CD4-positive, alpha-beta T cell (primary cell): ENCODE measurements around the gene DERL2. TPM values are rescaled to one million over a fixed set of nuclear protein-coding genes. Genes with fewer than 3 reads are reported as not detected.
A peak's percentile ranks its signal among the peaks of the same experiment; 100 is the strongest.

Experiments used
- ATAC-seq: fragments of 200-7000 bp; cut with Tn5 transposase; one replicate; pipeline ENCODE4 v1.10.0; 2022; ENCODE audit warnings: mild to moderate bottlenecking; ENCODE audit not compliant: poor library complexity
- CTCF ChIA-PET: fragments of 350-600 bp; sonication (Branson Sonifier 250); formaldehyde crosslinking; loops from one replicate; lab custom pipeline; 2021; ENCODE audit warnings: antibody characterized with exemption, inconsistent platforms; lab: Charles Lee
- POLR2A ChIA-PET: fragments of 350-600 bp; sonication (Branson Sonifier 250); formaldehyde crosslinking; loops from one replicate; lab custom pipeline; 2021; ENCODE audit warnings: antibody characterized with exemption, inconsistent platforms; lab: Charles Lee
- DNase-seq, 14 experiments: peaks; one replicate each; pipeline ENCODE4 v3.0.0-alpha.2; 2013 to 2020; ENCODE audit warnings: mixed read lengths in 2 of 14
- H3K27ac ChIP-seq, 2 donors: one replicate each; pipeline versions ENCODE4 v1.5.1 to v1.7.0; 2013; ENCODE audit warnings: low read length in 2 of 2, low read depth in 1 of 2, mild to moderate bottlenecking in 1 of 2
- H3K27me3 ChIP-seq, 2 experiments: 1 replicate in 1 of 2; 2 replicates in 1 of 2; pipeline versions ENCODE4 v1.6.1 to v1.7.0; 2013; ENCODE audit warnings: low read length in 2 of 2, control low read depth in 1 of 2, mild to moderate bottlenecking in 1 of 2, moderate library complexity in 1 of 2; ENCODE audit not compliant: insufficient read depth in 2 of 2, control insufficient read depth in 1 of 2
- H3K36me3 ChIP-seq: one replicate; pipeline ENCODE4 v1.6.1; 2013; ENCODE audit warnings: low read length, control low read depth; ENCODE audit not compliant: insufficient read depth
- H3K4me1 ChIP-seq: one replicate; pipeline ENCODE4 v1.6.1; 2013; ENCODE audit warnings: low read length, control low read depth; ENCODE audit not compliant: insufficient read depth
- H3K4me3 ChIP-seq: one replicate; pipeline ENCODE4 v1.5.1; 2013; ENCODE audit warnings: mild to moderate bottlenecking, low read length, moderate library complexity
- H3K9me3 ChIP-seq, 2 experiments: 1 replicate in 1 of 2; 2 replicates in 1 of 2; pipeline versions ENCODE4 v1.6.1 to v1.7.0; 2013; ENCODE audit warnings: low read length in 2 of 2, mild to moderate bottlenecking in 2 of 2, control low read depth in 1 of 2, moderate library complexity in 1 of 2; ENCODE audit not compliant: control insufficient read depth in 1 of 2, insufficient read depth in 1 of 2
- H3K27ac Mint-ChIP-seq: one replicate; pipeline ENCODE4 v1.8.0; 2020; ENCODE audit warnings: mixed read lengths
- H3K27me3 Mint-ChIP-seq: one replicate; pipeline ENCODE4 v1.8.0; 2021; ENCODE audit warnings: mixed read lengths
- H3K36me3 Mint-ChIP-seq: one replicate; pipeline ENCODE4 v1.8.0; 2021; ENCODE audit warnings: low read depth, mixed read lengths
- H3K4me1 Mint-ChIP-seq: one replicate; pipeline ENCODE4 v1.8.0; 2021; ENCODE audit warnings: low read depth, mixed read lengths
- H3K4me3 Mint-ChIP-seq: one replicate; pipeline ENCODE4 v1.8.0; 2020; ENCODE audit warnings: mild to moderate bottlenecking, mixed read lengths
- H3K9me3 Mint-ChIP-seq: one replicate; pipeline ENCODE4 v1.8.0; 2020; ENCODE audit warnings: mixed read lengths
- CTCF ChIP-seq: fragments of 200-600 bp; IDR thresholded peaks from one replicate; pipeline ENCODE4 v1.8.0; 2022; ENCODE audit warnings: antibody characterized with exemption, mild to moderate bottlenecking
- intact Hi-C, 2 experiments: fragments of 100-400 bp; cut with DNase I in 1 of 2; cut with micrococcal nuclease in 1 of 2; formaldehyde crosslinking; loops; one replicate each; pipeline versions ENCODE4 v1.15.1 to v1.9.0; 2023 to 2025; cut with DNase I, micrococcal nuclease
- total RNA-seq, 174 experiments: library from RNA in 2 of 174; stranded (reverse) in 2 of 174; gene quantifications; one replicate each; pipeline ENCODE4 v1.2.3 and lab custom pipeline; 2021 to 2026

DERL2 gene
- total RNA-seq, 2 experiments from 2014 or later = 88.3 to 98.7 TPM

- Mint-ChIP-seq H3K27me3 (no peaks in the 10 kb centered on the region), H3K9me3 (no peaks in the 10 kb centered on the region), H3K4me1 (no peaks in the 10 kb centered on the region), H3K27ac (peak overlapping the region; percentile 45), H3K4me3 (no peak overlapping the region), H3K36me3 (peaks cover 88% of the 10 kb centered on the region)
- H3K4me3 ChIP-seq = no peak overlapping the region
- no peak for DNase-seq
- no peaks in the 10 kb centered on the region for H3K27me3 ChIP-seq
- no peak overlapping the region for H3K27ac ChIP-seq
- H3K4me1 ChIP-seq = peaks cover 5% of the 10 kb centered on the region
- peaks cover 89% of the 10 kb centered on the region for H3K36me3 ChIP-seq
- no peak for TF ChIP-seq CTCF
- intact Hi-C loops = loop anchor here in 1 of 2 experiments (10.0 kb wide), 1 partner anchor 146 kb away; the partner anchor contains the start of gene RABEP1
- ChIA-PET CTCF (interaction anchor here (0.7 to 1.4 kb wide), 2 partner anchors 9 to 10 kb away, joined by 3 to 4 read pairs; no protein-coding TSS in a partner anchor), POLR2A (no interaction called here)
- no peak for ATAC-seq
- no peaks in the 10 kb centered on the region for H3K9me3 ChIP-seq
Observed at GRCh38 chr17:5430413-5430999, 55.5 kb downstream of the DERL2 start.

GRCh38 chr17:5429191-5429887, 56.6 kb downstream of the DERL2 start:
- ChIA-PET CTCF (interaction anchor here (3.6 kb wide), 1 partner anchor 9 kb away, joined by 21 read pairs; the partner anchor contains the start of gene C1QBP), POLR2A (interaction anchor here (0.9 kb wide), 1 partner anchor 12 kb away, joined by 3 read pairs; no protein-coding TSS in a partner anchor)
- ATAC-seq (no peak), DNase-seq (no peak)
- Histone ChIP-seq H3K4me3 (no peak overlapping the region), H3K27me3 (no peaks in the 10 kb centered on the region), H3K27ac (no peak overlapping the region), H3K36me3 (peaks cover 91% of the 10 kb centered on the region), H3K9me3 (no peaks in the 10 kb centered on the region), H3K4me1 (no peaks in the 10 kb centered on the region)
- Mint-ChIP-seq H3K4me1 (peaks cover 5% of the 10 kb centered on the region), H3K27ac (peak overlapping the region; percentile 21), H3K9me3 (no peaks in the 10 kb centered on the region), H3K27me3 (no peaks in the 10 kb centered on the region), H3K4me3 (no peak overlapping the region), H3K36me3 (peaks cover 90% of the 10 kb centered on the region)
- intact Hi-C loops = loop anchor here in 1 of 2 experiments (10.0 kb wide), 1 partner anchor 1215 kb away; the partner anchor contains the start of genes KIAA0753 and TXNDC17
- TF ChIP-seq CTCF = no peak

GRCh38 chr17:5425826-5426225, 60.2 kb downstream of the DERL2 start:
- intact Hi-C loops = loop anchor here in 1 of 2 experiments (10.0 kb wide), 1 partner anchor 1219 kb away; the partner anchor contains the start of genes KIAA0753 and TXNDC17
- peaks cover 82% of the 10 kb centered on the region for H3K36me3 Mint-ChIP-seq

More at GRCh38 chr17:5425826-5426225, 60.2 kb downstream of the DERL2 start:
- CTCF ChIA-PET = interaction anchor here (3.6 kb wide), 1 partner anchor 13 kb away, joined by 31 read pairs; the partner anchor contains the start of gene C1QBP
- no peak for TF ChIP-seq CTCF
- Mint-ChIP-seq H3K27ac (no peak overlapping the region), H3K4me3 (no peak overlapping the region), H3K4me1 (peaks cover 26% of the 10 kb centered on the region), H3K27me3 (no peaks in the 10 kb centered on the region), H3K9me3 (no peaks in the 10 kb centered on the region)
- DNase-seq (no peak), ATAC-seq (no peak)
- Histone ChIP-seq H3K4me3 (no peak overlapping the region), H3K4me1 (peaks cover 6% of the 10 kb centered on the region), H3K27ac (no peak overlapping the region), H3K9me3 (no peaks in the 10 kb centered on the region), H3K36me3 (peaks cover 88% of the 10 kb centered on the region), H3K27me3 (no peaks in the 10 kb centered on the region)
- POLR2A ChIA-PET = no interaction called here
